ENCODE measurements around the gene ZNF181. TPM values are rescaled to one million over a fixed set of nuclear protein-coding genes. Genes with fewer than 3 reads are reported as not detected.

The ZNF181 gene
- total and polyA plus RNA-seq, 8 donors = 5.3 to 12.1 (median 7.5) TPM

DNA sequence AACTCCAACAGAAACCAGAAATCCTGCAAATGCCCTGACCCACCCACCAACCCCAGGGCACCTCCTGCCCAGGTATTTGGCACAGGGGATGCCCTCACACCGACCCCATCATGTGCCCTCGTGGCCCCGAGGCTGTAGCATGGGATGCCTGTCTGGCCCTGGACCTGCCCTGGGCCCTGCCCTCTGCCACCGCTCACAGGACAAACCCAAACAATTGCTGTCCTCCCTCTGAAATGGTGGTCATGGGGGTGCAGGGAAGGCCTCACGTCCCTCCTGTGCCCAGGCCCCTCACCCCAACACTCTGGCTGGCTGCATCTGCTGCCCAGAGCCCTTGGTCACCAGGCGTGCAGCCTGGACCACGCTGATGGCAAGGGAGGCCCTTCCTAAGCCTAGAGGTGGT is 2.1 kb upstream of the ZNF181 start:
- TF ChIP-seq, protein P1, sequence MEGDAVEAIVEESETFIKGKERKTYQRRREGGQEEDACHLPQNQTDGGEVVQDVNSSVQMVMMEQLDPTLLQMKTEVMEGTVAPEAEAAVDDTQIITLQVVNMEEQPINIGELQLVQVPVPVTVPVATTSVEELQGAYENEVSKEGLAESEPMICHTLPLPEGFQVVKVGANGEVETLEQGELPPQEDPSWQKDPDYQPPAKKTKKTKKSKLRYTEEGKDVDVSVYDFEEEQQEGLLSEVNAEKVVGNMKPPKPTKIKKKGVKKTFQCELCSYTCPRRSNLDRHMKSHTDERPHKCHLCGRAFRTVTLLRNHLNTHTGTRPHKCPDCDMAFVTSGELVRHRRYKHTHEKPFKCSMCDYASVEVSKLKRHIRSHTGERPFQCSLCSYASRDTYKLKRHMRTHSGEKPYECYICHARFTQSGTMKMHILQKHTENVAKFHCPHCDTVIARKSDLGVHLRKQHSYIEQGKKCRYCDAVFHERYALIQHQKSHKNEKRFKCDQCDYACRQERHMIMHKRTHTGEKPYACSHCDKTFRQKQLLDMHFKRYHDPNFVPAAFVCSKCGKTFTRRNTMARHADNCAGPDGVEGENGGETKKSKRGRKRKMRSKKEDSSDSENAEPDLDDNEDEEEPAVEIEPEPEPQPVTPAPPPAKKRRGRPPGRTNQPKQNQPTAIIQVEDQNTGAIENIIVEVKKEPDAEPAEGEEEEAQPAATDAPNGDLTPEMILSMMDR (IDR thresholded peaks at IDR 0.05) = no peak
- WGBS, 2 donors = 91 to 94% methylated on average over 7 of the region's 7 CpGs
- Histone ChIP-seq H3K36me3 (no peaks in the 10 kb centered on the region), H3K9me3 (no peaks in the 10 kb centered on the region), H3K4me3 (no peak overlapping the region), H3K4me1 (peaks cover 0 to 18% (median 6%) of the 10 kb centered on the region in 3 donors), H3K27ac (no peak overlapping the region), H3K27me3 (no peaks in the 10 kb centered on the region)
- DNase-seq = peak in 3 of 6 donors; percentile 21 to 69 (median 40)
- no peak for ATAC-seq
- intact Hi-C loops (cut with DNase I) = no loop called here
- FAIRE-seq = no peak

DNA sequence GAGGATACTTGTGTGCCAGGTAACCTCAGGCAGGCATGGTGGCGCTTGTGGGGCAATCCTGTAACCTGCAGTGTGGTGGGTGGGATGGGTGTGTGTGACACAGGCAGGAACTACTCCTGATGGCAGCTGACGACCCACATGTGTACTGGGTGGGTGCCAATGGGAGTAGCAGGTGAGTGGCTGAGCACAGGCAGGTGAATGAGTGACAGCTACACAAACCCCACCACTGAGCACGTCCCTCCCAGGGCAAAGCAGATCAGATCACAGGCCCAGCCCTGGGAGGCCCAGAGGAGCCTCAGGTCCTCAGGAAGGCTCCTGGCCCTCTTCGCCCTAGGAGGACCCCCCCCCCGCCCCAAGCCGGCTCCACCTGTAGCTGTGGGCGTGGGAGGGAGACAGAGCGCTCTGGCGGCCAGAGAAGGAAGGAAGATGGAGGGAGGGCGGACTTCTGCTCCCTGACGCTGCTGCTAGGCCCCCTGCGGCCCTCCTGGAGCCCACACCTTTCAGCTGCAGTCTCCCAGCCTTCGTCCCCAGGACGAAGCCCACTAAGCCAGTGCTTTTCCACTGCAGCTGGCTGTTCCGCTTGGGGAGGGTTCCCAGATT is 1.3 kb upstream of the ZNF181 start:
- 24 to 27% methylated on average over 14 to 15 of the region's 15 CpGs for WGBS, 2 donors
- ATAC-seq (no peak), FAIRE-seq (no peak), DNase-seq (peak; percentile 23 to 74 (median 42))
- Histone ChIP-seq H3K9me3 (no peaks in the 10 kb centered on the region), H3K4me3 (peak overlapping the region; percentile 67 to 88 (median 76)), H3K36me3 (peaks cover 0 to 6% (median 3%) of the 10 kb centered on the region in 3 donors), H3K27me3 (no peaks in the 10 kb centered on the region), H3K4me1 (peaks cover 0 to 18% (median 6%) of the 10 kb centered on the region in 3 donors), H3K27ac (peak overlapping the region; percentile 98 to 100 (median 100))
- intact Hi-C loops (cut with DNase I) = no loop called here
- TF ChIP-seq, protein P1 (IDR thresholded peaks at IDR 0.05) = no peak

DNA sequence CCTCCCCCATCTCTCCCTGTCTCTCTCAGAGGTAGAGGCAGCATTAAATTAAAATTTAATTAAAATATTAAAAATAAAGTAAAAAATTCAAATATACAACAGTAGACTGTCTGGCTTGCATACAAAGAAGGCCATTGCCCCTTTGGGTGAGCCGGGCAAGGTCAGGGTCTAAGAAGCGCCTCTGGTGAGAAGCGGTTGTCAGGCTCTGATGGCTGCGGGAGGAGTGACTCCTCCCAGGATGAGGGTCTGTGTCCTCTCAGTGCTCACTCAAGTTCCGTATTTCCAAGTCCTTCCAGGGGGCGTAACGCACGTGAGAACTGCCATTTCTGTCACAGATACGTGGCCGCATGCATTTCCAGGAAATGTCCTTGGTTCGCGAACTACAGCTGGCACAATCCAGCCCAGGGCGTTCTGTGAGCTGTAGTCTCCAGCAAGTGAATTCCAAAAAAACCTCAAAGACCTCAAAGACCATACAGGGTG is 737 bp upstream of the ZNF181 start:
- ATAC-seq (peak; percentile 29 to 57 (median 43)), FAIRE-seq (no peak), DNase-seq (peak in 3 of 6 donors; percentile 66 to 79 (median 72))
- no peaks in the 10 kb centered on the region for H3K27me3 ChIP-seq
- no peaks in the 10 kb centered on the region for H3K9me3 ChIP-seq
- H3K36me3 ChIP-seq = peaks cover 0 to 12% (median 4%) of the 10 kb centered on the region in 3 donors
- intact Hi-C loops (cut with DNase I) = no loop called here
- WGBS, 2 donors = 0 to 1% methylated on average over 13 of the region's 13 CpGs
- peaks cover 0 to 18% (median 6%) of the 10 kb centered on the region in 3 donors for H3K4me1 ChIP-seq
- peak overlapping the region; percentile 98 to 100 (median 100) for H3K27ac ChIP-seq
- H3K4me3 ChIP-seq = peak overlapping the region; percentile 67 to 88 (median 76)
- TF ChIP-seq, protein P1 (IDR thresholded peaks at IDR 0.05) = no peak

DNA sequence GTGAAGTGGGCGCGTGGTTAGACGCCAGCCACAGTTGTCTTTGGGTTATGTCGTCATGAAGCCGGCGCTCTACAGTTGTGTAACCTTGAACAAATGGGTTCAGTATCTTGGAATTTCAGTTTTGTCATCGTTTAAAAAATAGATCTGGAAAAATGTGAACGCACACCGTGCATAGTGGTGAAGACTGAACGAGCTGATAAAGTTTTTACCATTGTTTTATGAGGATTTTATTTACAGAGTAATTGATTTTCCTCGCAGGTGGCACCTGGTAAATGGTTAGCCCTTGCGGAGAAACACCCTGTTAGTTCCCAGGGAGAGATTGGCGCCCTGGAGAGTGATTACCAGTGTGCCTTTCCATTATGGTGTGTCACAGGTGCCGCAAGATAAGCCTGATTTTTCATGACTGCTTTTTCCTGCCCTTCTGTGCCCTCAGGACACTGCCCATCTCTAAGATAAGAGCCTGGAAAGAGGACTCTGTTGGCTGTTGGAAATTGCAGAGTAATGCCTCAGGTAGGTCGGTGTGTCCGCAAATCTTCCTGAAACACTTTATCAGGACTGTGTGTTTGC is 577 bp downstream of the ZNF181 start:
- peak overlapping the region; percentile 67 to 88 (median 76) for H3K4me3 ChIP-seq
- FAIRE-seq (no peak), DNase-seq (peak in 4 of 6 donors; percentile 57 to 83 (median 74)), ATAC-seq (peak; percentile 52 to 70 (median 60))
- WGBS, 2 donors = 2% methylated on average over 16 of the region's 16 CpGs
- TF ChIP-seq, protein P1 (IDR thresholded peaks at IDR 0.05) = no peak
- peak overlapping the region; percentile 98 to 100 (median 100) for H3K27ac ChIP-seq
- intact Hi-C loops (cut with DNase I) = no loop called here
- H3K4me1 ChIP-seq = peaks cover 0 to 18% (median 6%) of the 10 kb centered on the region in 3 donors
- peaks cover 0 to 10% (median under 1%) of the 10 kb centered on the region in 4 donors for H3K9me3 ChIP-seq
- peaks cover 0 to 24% (median 14%) of the 10 kb centered on the region in 3 donors for H3K36me3 ChIP-seq
- H3K27me3 ChIP-seq = no peaks in the 10 kb centered on the region

All from pancreas (tissue), 10 donors.